LNCAP (cell line): ENCODE results near the gene PCDH7.
A peak's percentile ranks its signal among the peaks of the same experiment; 100 is the strongest.

Experiments
- TF ChIP-seq, protein P1 (sequence below): fragments of 450-650 bp; IDR thresholded peaks from 2 replicates; pipeline ENCODE4 v1.5.1; 2017; ENCODE audit warnings: mild to moderate bottlenecking

The PCDH7 gene

DNA sequence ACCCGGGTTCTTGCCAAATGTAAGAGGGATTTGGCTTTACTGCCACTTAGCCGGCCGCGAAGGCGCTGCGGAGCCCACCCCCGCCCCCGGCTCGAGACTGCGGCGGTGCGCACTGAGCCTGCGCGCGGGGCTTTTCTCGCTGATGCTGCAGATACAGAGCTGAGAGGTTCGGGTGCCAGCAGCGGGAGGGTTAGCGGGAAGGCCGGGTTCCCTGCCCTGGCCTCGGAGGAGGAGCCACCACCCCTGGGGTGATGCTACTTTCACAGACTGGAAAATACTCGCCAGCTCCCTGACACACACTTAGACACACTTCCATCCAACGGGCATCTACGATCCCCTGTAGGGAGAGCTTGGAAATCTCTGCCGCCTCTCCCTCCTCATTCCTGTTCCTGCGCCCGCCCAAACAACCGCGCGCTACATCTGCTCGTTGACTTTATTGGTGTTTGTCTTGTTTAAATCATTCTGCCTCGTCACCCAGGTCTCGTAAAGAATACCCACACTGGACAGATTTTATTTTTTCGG lies 2.1 kb upstream of the PCDH7 start:
- TF ChIP-seq, protein P1, sequence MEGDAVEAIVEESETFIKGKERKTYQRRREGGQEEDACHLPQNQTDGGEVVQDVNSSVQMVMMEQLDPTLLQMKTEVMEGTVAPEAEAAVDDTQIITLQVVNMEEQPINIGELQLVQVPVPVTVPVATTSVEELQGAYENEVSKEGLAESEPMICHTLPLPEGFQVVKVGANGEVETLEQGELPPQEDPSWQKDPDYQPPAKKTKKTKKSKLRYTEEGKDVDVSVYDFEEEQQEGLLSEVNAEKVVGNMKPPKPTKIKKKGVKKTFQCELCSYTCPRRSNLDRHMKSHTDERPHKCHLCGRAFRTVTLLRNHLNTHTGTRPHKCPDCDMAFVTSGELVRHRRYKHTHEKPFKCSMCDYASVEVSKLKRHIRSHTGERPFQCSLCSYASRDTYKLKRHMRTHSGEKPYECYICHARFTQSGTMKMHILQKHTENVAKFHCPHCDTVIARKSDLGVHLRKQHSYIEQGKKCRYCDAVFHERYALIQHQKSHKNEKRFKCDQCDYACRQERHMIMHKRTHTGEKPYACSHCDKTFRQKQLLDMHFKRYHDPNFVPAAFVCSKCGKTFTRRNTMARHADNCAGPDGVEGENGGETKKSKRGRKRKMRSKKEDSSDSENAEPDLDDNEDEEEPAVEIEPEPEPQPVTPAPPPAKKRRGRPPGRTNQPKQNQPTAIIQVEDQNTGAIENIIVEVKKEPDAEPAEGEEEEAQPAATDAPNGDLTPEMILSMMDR, result no peak

DNA sequence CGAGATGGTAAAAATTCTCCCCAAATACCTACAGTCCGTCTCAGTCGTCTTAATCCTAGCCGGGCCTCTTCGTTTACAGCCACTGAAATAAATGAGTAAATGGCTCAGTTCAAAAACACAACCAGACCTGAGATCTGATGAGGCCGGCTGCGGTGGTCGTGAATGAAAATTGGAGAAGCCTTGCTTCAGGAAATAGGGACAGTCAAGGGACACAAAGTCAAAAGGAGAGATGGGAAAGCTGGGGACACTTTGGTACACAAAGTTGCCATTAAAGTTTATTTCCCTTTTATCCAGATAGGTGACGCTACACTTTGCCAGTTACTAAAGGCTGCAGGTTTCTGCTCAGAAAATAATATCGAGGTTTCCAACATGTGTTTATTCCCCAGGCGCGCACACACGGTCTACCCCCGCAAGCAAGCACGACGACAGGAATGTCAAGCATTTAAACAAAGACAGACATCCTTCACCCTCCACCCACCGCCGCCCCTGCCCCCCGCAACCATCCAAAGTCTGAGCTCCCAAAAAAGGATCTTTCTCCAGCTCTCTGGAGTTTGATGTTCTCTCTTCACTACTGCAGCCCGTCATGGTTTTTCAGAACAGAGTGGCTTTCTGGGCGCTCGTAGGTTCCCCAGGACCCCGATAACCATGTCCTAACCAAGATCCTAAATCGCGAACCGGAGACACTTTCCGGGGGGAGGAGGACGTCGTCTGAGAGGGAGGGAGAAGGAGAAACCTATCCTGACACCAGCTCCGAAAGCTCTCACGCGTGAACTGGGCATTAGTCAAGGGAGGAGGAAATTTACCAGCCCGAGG lies 1.3 kb upstream of the PCDH7 start:
- TF ChIP-seq, protein P1, result peak; percentile 21; the same call in 1 of the 2 replicates

DNA sequence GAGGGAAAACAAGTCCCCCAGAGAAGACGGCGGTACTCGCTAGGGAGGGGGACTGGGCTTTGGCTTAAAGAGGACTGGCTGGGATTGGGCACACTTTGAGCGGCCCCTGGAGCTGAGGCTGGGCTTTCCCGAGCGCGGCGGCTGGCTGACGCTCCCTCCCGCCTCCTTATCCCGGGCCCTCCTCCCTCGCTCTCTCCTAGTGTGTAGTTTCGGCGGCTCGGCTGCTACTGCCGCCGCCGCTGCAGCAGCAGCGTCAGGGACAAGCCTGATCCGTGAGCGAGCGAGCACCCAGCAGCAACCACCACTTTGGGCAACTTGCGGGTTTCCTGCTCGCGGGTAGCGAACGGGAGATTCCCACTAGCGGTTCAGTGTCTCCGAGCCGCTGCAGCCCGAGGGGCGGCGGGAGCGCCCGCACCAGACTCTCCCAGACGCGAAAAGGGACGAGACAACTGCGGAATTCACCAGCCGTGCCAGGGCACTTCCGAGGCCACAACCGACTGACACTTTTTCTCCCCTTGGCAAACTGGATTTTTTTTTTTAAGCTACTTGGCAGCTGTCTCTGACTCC lies 632 bp upstream of the PCDH7 start:
- TF ChIP-seq, protein P1, result no peak

DNA sequence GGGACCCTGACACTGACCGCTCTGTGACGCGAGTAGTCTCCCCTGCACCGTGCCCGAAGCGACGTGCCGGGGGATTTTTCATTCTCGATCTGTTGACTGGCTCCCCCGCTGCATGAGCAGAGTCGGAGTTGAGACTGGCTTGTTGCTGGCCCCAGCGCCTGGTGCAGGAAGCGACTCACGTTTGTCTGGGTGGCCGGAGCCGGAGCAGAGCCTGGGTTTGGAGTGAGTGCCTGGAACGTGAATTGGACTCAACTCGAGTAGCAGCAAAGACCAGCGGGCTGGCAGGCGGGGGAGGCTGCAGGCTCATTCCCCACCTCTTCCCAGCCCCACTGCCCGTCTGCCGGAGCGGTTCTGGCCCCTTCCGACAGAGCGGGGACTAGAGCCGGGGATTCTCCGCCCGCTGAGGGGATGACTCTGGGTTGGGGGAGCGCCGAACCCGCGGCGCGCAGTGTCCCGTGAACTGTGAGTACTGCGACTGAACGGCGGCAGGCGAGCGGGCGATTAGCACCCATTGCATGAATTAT lies 554 bp downstream of the PCDH7 start:
- TF ChIP-seq, protein P1, result no peak

DNA sequence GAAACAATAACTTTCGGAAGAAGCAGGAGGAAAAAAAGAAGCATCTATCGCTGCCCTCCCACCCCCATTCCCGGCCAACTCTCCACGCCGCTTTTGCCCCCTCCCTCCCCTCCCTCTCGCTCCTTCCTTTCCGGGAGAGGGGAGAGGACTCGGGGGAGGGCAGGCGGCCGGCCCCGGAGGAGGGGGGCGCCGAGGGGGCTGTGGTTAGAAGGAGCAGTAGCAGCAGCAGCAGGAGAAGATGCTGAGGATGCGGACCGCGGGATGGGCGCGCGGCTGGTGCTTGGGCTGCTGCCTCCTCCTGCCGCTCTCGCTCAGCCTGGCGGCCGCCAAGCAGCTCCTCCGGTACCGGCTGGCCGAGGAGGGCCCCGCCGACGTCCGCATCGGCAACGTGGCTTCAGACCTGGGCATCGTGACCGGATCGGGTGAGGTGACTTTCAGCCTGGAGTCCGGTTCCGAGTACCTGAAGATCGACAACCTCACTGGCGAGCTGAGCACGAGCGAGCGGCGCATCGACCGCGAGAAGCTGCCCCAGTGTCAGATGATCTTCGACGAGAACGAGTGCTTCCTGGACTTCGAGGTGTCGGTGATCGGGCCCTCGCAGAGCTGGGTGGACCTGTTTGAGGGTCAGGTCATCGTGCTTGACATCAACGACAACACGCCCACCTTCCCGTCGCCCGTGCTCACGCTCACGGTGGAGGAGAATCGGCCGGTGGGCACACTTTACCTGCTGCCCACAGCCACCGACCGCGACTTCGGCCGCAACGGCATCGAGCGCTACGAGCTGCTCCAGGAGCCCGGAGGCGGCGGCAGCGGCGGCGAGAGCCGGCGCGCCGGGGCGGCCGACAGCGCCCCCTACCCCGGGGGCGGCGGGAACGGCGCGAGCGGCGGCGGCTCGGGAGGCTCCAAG lies 1.3 kb downstream of the PCDH7 start:
- TF ChIP-seq, protein P1, result peak; percentile 48

DNA sequence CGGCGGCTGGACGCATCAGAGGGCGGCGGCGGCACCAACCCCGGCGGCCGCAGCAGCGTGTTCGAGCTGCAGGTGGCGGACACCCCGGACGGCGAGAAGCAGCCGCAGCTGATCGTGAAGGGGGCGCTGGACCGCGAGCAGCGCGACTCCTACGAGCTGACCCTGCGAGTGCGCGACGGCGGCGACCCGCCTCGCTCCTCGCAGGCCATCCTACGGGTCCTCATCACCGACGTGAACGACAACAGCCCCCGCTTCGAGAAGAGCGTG lies 1.9 kb downstream of the PCDH7 start:
- TF ChIP-seq, protein P1, result no peak

DNA sequence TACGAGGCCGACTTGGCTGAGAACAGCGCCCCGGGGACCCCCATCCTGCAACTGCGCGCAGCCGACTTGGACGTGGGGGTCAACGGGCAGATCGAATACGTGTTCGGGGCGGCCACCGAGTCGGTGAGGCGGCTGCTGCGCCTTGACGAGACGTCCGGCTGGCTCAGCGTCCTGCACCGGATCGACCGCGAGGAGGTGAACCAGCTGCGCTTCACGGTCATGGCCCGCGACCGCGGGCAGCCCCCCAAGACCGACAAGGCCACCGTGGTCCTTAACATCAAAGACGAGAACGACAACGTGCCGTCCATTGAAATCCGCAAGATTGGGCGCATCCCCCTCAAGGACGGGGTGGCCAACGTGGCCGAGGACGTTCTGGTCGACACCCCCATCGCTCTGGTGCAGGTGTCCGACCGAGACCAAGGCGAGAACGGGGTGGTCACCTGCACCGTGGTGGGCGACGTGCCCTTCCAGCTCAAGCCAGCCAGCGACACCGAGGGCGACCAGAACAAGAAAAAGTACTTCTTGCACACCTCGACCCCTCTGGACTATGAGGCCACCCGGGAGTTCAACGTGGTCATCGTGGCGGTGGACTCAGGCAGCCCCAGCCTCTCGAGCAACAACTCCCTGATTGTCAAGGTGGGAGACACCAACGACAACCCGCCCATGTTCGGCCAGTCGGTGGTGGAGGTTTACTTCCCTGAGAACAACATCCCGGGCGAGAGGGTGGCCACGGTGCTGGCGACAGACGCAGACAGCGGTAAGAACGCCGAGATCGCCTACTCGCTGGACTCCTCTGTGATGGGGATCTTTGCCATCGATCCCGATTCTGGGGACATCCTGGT lies 2.4 kb downstream of the PCDH7 start:
- TF ChIP-seq, protein P1, result no peak
